CD14-positive monocyte (primary cell): ENCODE data around the gene EXTL2. TPM values are rescaled to one million over a fixed set of nuclear protein-coding genes. Genes with fewer than 3 reads are reported as not detected.

Source experiments
- DNase-seq, 3 donors: peaks; one replicate each; pipeline ENCODE4 v3.0.0-alpha.2; 2011 to 2022
- H2AFZ ChIP-seq: 2 replicates; pipeline ENCODE4 v1.6.0; 2012; ENCODE audit warnings: mild to moderate bottlenecking, low read depth, low read length, inconsistent platforms; ENCODE audit not compliant: insufficient read depth, poor library complexity, severe bottlenecking
- H3K27ac ChIP-seq, 2 donors: 1 replicate in 1 of 2; 2 replicates in 1 of 2; pipeline ENCODE4 v1.5.1; 2012 to 2013; ENCODE audit warnings: low read length in 2 of 2, control low read depth in 1 of 2, inconsistent platforms in 1 of 2, low read depth in 1 of 2, mild to moderate bottlenecking in 1 of 2
- H3K27me3 ChIP-seq, 2 donors: one replicate each; pipeline versions ENCODE4 v1.6.0 to v1.6.1; 2011 to 2013; ENCODE audit warnings: low read length in 2 of 2; ENCODE audit not compliant: control insufficient read depth in 2 of 2, insufficient read depth in 2 of 2
- H3K36me3 ChIP-seq, 2 donors: replicated peaks in 1 of 2; 1 replicate in 1 of 2; 2 replicates in 1 of 2; pipeline versions ENCODE4 v1.5.1 to v1.6.1; 2012 to 2013; ENCODE audit warnings: low read length in 2 of 2, control low read depth in 1 of 2, inconsistent platforms in 1 of 2, mild to moderate bottlenecking in 1 of 2; ENCODE audit not compliant: insufficient read depth in 2 of 2, control insufficient read depth in 1 of 2
- H3K4me1 ChIP-seq, 2 donors: 1 replicate in 1 of 2; 2 replicates in 1 of 2; pipeline versions ENCODE4 v1.5.1 to v1.6.1; 2012 to 2013; ENCODE audit warnings: low read length in 2 of 2, control low read depth in 1 of 2, inconsistent platforms in 1 of 2, mild to moderate bottlenecking in 1 of 2, moderate library complexity in 1 of 2; ENCODE audit not compliant: insufficient read depth in 2 of 2, control insufficient read depth in 1 of 2
- H3K4me2 ChIP-seq: replicated peaks from 2 replicates; pipeline ENCODE3; 2012; ENCODE audit warnings: low read length, moderate library complexity, mild to moderate bottlenecking; ENCODE audit not compliant: poor library complexity, severe bottlenecking; ENCODE audit errors: extremely low read depth
- H3K4me3 ChIP-seq, 3 experiments: fragments of 200-600 bp in 1 of 3; sonication (generic) in 1 of 3; replicated peaks in 1 of 3; 1 replicate in 2 of 3; 2 replicates in 1 of 3; pipeline ENCODE4 v1.5.1; 2011 to 2013; ENCODE audit warnings: low read length in 3 of 3, mild to moderate bottlenecking in 3 of 3, control low read depth in 2 of 3, low read depth in 2 of 3, inconsistent platforms in 1 of 3, moderate library complexity in 1 of 3
- H3K79me2 ChIP-seq: 2 replicates; pipeline ENCODE4 v1.6.0; 2012; ENCODE audit warnings: mild to moderate bottlenecking, control low read depth, inconsistent platforms, low read length, moderate library complexity; ENCODE audit not compliant: insufficient read depth
- H3K9ac ChIP-seq: 2 replicates; pipeline ENCODE4 v1.6.0; 2017; ENCODE audit warnings: low read length, mild to moderate bottlenecking; ENCODE audit not compliant: insufficient read depth, poor library complexity, severe bottlenecking
- H3K9me3 ChIP-seq, 2 donors: replicated peaks in 1 of 2; 1 replicate in 1 of 2; 2 replicates in 1 of 2; pipeline versions ENCODE4 v1.5.1 to v1.6.1; 2012 to 2013; ENCODE audit warnings: low read length in 2 of 2, control low read depth in 1 of 2; ENCODE audit not compliant: control insufficient read depth in 1 of 2, insufficient read depth in 1 of 2
- H4K20me1 ChIP-seq: 2 replicates; pipeline ENCODE4 v1.6.0; 2012; ENCODE audit warnings: mild to moderate bottlenecking, low read length, control low read depth, moderate library complexity; ENCODE audit not compliant: insufficient read depth
- H3K27ac Mint-ChIP-seq, 7 donors: one replicate each; pipeline ENCODE4 v1.8.0; 2020; ENCODE audit warnings: mild to moderate bottlenecking in 7 of 7, mixed read lengths in 7 of 7, moderate library complexity in 6 of 7, inconsistent platforms in 2 of 7
- H3K27me3 Mint-ChIP-seq, 3 donors: one replicate each; pipeline ENCODE4 v1.8.0; 2021 to 2022; ENCODE audit warnings: low read depth in 3 of 3, mild to moderate bottlenecking in 3 of 3, mixed read lengths in 3 of 3, moderate library complexity in 3 of 3, inconsistent platforms in 1 of 3
- H3K36me3 Mint-ChIP-seq, 2 donors: one replicate each; pipeline ENCODE4 v1.8.0; 2020; ENCODE audit warnings: mixed read lengths in 2 of 2, inconsistent platforms in 1 of 2, mild to moderate bottlenecking in 1 of 2
- H3K4me1 Mint-ChIP-seq: one replicate; pipeline ENCODE4 v1.8.0; 2020; ENCODE audit warnings: mild to moderate bottlenecking, mixed read lengths
- H3K4me3 Mint-ChIP-seq, 2 donors: one replicate each; pipeline ENCODE4 v1.8.0; 2020; ENCODE audit warnings: mild to moderate bottlenecking in 2 of 2, mixed read lengths in 2 of 2, moderate library complexity in 1 of 2
- H3K9me3 Mint-ChIP-seq, 7 donors: one replicate each; pipeline ENCODE4 v1.8.0; 2020 to 2022; ENCODE audit warnings: mixed read lengths in 7 of 7, mild to moderate bottlenecking in 6 of 7, moderate library complexity in 6 of 7, inconsistent platforms in 2 of 7
- CTCF ChIP-seq: fragments of 200-600 bp; IDR thresholded peaks from one replicate; pipeline ENCODE4 v1.8.0; 2022; ENCODE audit warnings: antibody characterized with exemption, mild to moderate bottlenecking
- WGBS: methylation state at CpG from one replicate; pipeline ENCODE4 v1.1.5; 2013; ENCODE audit warnings: missing lambda C conversion rate; ENCODE audit not compliant: insufficient coverage; 5-methylcytosine and 5-hydroxymethylcytosine counted together
- intact Hi-C, 2 donors: fragments of 100-400 bp; cut with micrococcal nuclease; formaldehyde crosslinking; loops; one replicate each; pipeline versions ENCODE4 v1.15.0 to v1.15.1; 2023
- polyA plus RNA-seq, 3 donors: library from polyadenylated mRNA; depleted of rRNA in 1 of 3; unstranded in 2 of 3; stranded (reverse) in 1 of 3; fragments of 300-500 nt in 2 of 3; fragments of >200 nt in 1 of 3; fragmentation: Illumina TruSeq in 2 of 3; gene quantifications; 1 replicate in 2 of 3; 2 replicates in 1 of 3; pipeline ENCODE4 v1.2.3, GENCODE V29; 2012 to 2021

The EXTL2 gene
- polyA plus RNA-seq, 3 donors: 0.89 to 1.2 (median 0.92) TPM

- H3K4me1 ChIP-seq: no peaks in the 10 kb centered on the region
Observed at GRCh38 chr1:100928128-100928527, 33.5 kb upstream of the EXTL2 start.

GRCh38 chr1:100927276-100927675 lies 32.6 kb upstream of the EXTL2 start:
- TF ChIP-seq CTCF: no peak
- DNase-seq: no peak
- Histone ChIP-seq H2AFZ (no peak overlapping the region), H3K4me2 (no peak overlapping the region), H3K27ac (no peak overlapping the region), H3K36me3 (peaks cover 35 to 76% of the 10 kb centered on the region in 2 donors), H3K4me1 (no peaks in the 10 kb centered on the region), H3K4me3 (no peak overlapping the region), H3K79me2 (no peaks in the 10 kb centered on the region), H4K20me1 (no peaks in the 10 kb centered on the region), H3K9me3 (no peaks in the 10 kb centered on the region), H3K9ac (no peak overlapping the region), H3K27me3 (no peaks in the 10 kb centered on the region)
- intact Hi-C loops: no loop called here
- Mint-ChIP-seq H3K27ac (no peak overlapping the region), H3K4me1 (no peaks in the 10 kb centered on the region), H3K4me3 (no peak overlapping the region), H3K27me3 (no peaks in the 10 kb centered on the region), H3K9me3 (no peaks in the 10 kb centered on the region), H3K36me3 (peaks cover 48 to 56% of the 10 kb centered on the region in 2 donors)
- WGBS: 43% methylated on average over 2 of the region's 2 CpGs

More at GRCh38 chr1:100928128-100928527, 33.5 kb upstream of the EXTL2 start:
- H3K9ac ChIP-seq: no peak overlapping the region
- no peak overlapping the region for H3K4me2 ChIP-seq
- intact Hi-C loops: no loop called here
- H3K4me1 Mint-ChIP-seq: no peaks in the 10 kb centered on the region
- no peak overlapping the region for H2AFZ ChIP-seq
- H3K36me3 Mint-ChIP-seq: peaks cover 47 to 58% of the 10 kb centered on the region in 2 donors
- DNase-seq: no peak
- TF ChIP-seq CTCF: no peak
- no CpG with 5 or more reads among the region's 3 CpGs for WGBS
- no peak overlapping the region for H3K4me3 Mint-ChIP-seq
- H3K27me3 Mint-ChIP-seq: no peaks in the 10 kb centered on the region
- H3K9me3 ChIP-seq: no peaks in the 10 kb centered on the region
- no peak overlapping the region for H3K4me3 ChIP-seq
- peaks cover 0 to 4% (median 0%) of the 10 kb centered on the region in 7 donors for H3K9me3 Mint-ChIP-seq
- peaks cover 31 to 78% of the 10 kb centered on the region in 2 donors for H3K36me3 ChIP-seq
- no peaks in the 10 kb centered on the region for H4K20me1 ChIP-seq
- no peaks in the 10 kb centered on the region for H3K79me2 ChIP-seq
- no peak overlapping the region for H3K27ac Mint-ChIP-seq
- H3K27me3 ChIP-seq: no peaks in the 10 kb centered on the region
- H3K27ac ChIP-seq: no peak overlapping the region
